Common myeloid progenitor, CD34-positive (primary cell): ENCODE measurements around the gene PEX10. TPM values are rescaled to one million over a fixed set of nuclear protein-coding genes. Genes with fewer than 3 reads are reported as not detected.
"Not testable (repeated sequence)": the region's sequence is repeated elsewhere in the genome, so short reads cannot be mapped to it uniquely, and the experiment has no call there.

Experiments
- CTCF ChIA-PET: fragments of 350-600 bp; sonication (Branson Sonifier 250); formaldehyde crosslinking; loops from one replicate; lab custom pipeline; 2021; ENCODE audit warnings: antibody characterized with exemption; lab: Charles Lee
- POLR2A ChIA-PET: fragments of 350-600 bp; sonication (Branson Sonifier 250); formaldehyde crosslinking; loops from one replicate; lab custom pipeline; 2021; ENCODE audit warnings: antibody characterized with exemption; lab: Charles Lee
- DNase-seq, 3 donors: peaks; one replicate each; pipeline versions ENCODE4 v3.0.0 to v3.0.0-alpha.2; 2013
- H3K27ac ChIP-seq, 2 experiments: 1 replicate in 1 of 2; 2 replicates in 1 of 2; pipeline ENCODE4 v1.7.0; 2013; ENCODE audit warnings: inconsistent platforms in 2 of 2, low read length in 2 of 2, mild to moderate bottlenecking in 2 of 2, low read depth in 1 of 2, moderate library complexity in 1 of 2; ENCODE audit not compliant: severe bottlenecking in 2 of 2, insufficient read depth in 1 of 2, poor library complexity in 1 of 2
- H3K27me3 ChIP-seq, 5 experiments: replicated peaks in 2 of 5; 1 replicate in 3 of 5; 2 replicates in 2 of 5; pipeline versions ENCODE4 v1.6.1 to v1.7.0; 2013; ENCODE audit warnings: low read length in 4 of 5, mild to moderate bottlenecking in 2 of 5, moderate library complexity in 2 of 5, inconsistent platforms in 1 of 5; ENCODE audit not compliant: insufficient read depth in 5 of 5, control insufficient read depth in 4 of 5
- H3K36me3 ChIP-seq, 4 experiments: 1 replicate in 2 of 4; 2 replicates in 2 of 4; pipeline versions ENCODE4 v1.6.1 to v1.7.0; 2013; ENCODE audit warnings: low read length in 3 of 4, control low read depth in 1 of 4, mild to moderate bottlenecking in 1 of 4; ENCODE audit not compliant: control insufficient read depth in 4 of 4, insufficient read depth in 4 of 4
- H3K4me1 ChIP-seq, 4 experiments: 1 replicate in 3 of 4; 2 replicates in 1 of 4; pipeline versions ENCODE4 v1.6.1 to v1.7.1; 2013; ENCODE audit warnings: low read length in 3 of 4, mild to moderate bottlenecking in 3 of 4, control low read depth in 1 of 4, inconsistent platforms in 1 of 4, moderate library complexity in 1 of 4; ENCODE audit not compliant: control insufficient read depth in 4 of 4, insufficient read depth in 4 of 4; ENCODE audit errors: control extremely low read depth in 1 of 4
- H3K4me3 ChIP-seq, 7 experiments: 1 replicate in 4 of 7; 2 replicates in 3 of 7; pipeline versions ENCODE4 v1.5.1 to v1.7.0; 2013; ENCODE audit warnings: mild to moderate bottlenecking in 7 of 7, low read length in 6 of 7, moderate library complexity in 6 of 7, inconsistent platforms in 2 of 7, low read depth in 2 of 7, control low read depth in 1 of 7; ENCODE audit not compliant: insufficient read depth in 4 of 7, control insufficient read depth in 1 of 7; ENCODE audit errors: extremely low read depth in 1 of 7
- H3K9me3 ChIP-seq, 5 experiments: 1 replicate in 4 of 5; 2 replicates in 1 of 5; pipeline versions ENCODE4 v1.6.1 to v1.7.1; 2013; ENCODE audit warnings: low read length in 4 of 5, mild to moderate bottlenecking in 2 of 5, inconsistent platforms in 1 of 5, low read depth in 1 of 5, moderate library complexity in 1 of 5; ENCODE audit not compliant: control insufficient read depth in 4 of 5, insufficient read depth in 2 of 5; ENCODE audit errors: control extremely low read depth in 1 of 5
- WGBS: methylation state at CpG from one replicate; pipeline ENCODE4 v1.1.5; 2013; ENCODE audit not compliant: insufficient coverage; 5-methylcytosine and 5-hydroxymethylcytosine counted together
- polyA plus RNA-seq: library from polyadenylated mRNA; unstranded; fragments of 120-200 nt; gene quantifications from one replicate; pipeline ENCODE4 v1.2.1, GENCODE V29; 2013

Gene PEX10
- 15.0 TPM for polyA plus RNA-seq

GRCh38 chr1:2412395-2412772 lies at the start of gene PEX10:
Gene PEX10, minus strand, starts transcription at chr1:2412564. Its CDS starts 62 bp downstream, at chr1:2412502.
- peaks cover 0 to 1% (median 0%) of the 10 kb centered on the region in 5 experiments for H3K27me3 ChIP-seq
- H3K4me1 ChIP-seq, result peaks cover 0 to 51% (median 50%) of the 10 kb centered on the region in 4 experiments
- H3K36me3 ChIP-seq, result peaks cover 0 to 30% (median 15%) of the 10 kb centered on the region in 4 experiments
- peak; percentile 94 to 97 (median 97) for DNase-seq
- 0% methylated on average over 48 of the region's 55 CpGs for WGBS
- H3K9me3 ChIP-seq, result no peaks in the 10 kb centered on the region
- ChIA-PET POLR2A (interaction anchor here (0.7 to 1.1 kb wide), 2 partner anchors 16 to 135 kb away, joined by 3 to 5 read pairs; no protein-coding TSS in a partner anchor), CTCF (no interaction called here)
- H3K4me3 ChIP-seq, result peak within 1 kb of the TSS; percentile 79 to 94 (median 90)
- H3K27ac ChIP-seq, result peak within 1 kb of the TSS; percentile 64 to 83

GRCh38 chr1:2460996-2461751 lies 48.8 kb upstream of the PEX10 start:
- POLR2A ChIA-PET, result no interaction called here
- DNase-seq, result no peak
- CTCF ChIA-PET, result no interaction called here
- H3K27me3 ChIP-seq, result peaks cover 0 to 57% (median 4%) of the 10 kb centered on the region in 5 experiments
- no peaks in the 10 kb centered on the region for H3K36me3 ChIP-seq
- no peaks in the 10 kb centered on the region for H3K4me1 ChIP-seq
- WGBS, result 83% methylated on average over 18 of the region's 18 CpGs
- H3K27ac ChIP-seq, result no peak overlapping the region
- H3K9me3 ChIP-seq, result no peaks in the 10 kb centered on the region
- no peak overlapping the region for H3K4me3 ChIP-seq

GRCh38 chr1:2460203-2460602 lies 47.8 kb upstream of the PEX10 start:
- peaks cover 0 to 50% (median 4%) of the 10 kb centered on the region in 5 experiments for H3K27me3 ChIP-seq
- H3K27ac ChIP-seq, result no peak overlapping the region
- H3K4me3 ChIP-seq, result no peak overlapping the region
- H3K9me3 ChIP-seq, result no peaks in the 10 kb centered on the region
- H3K4me1 ChIP-seq, result no peaks in the 10 kb centered on the region
- 76% methylated on average over 6 of the region's 8 CpGs for WGBS
- ChIA-PET POLR2A (no interaction called here), CTCF (no interaction called here)
- no peak for DNase-seq
- no peaks in the 10 kb centered on the region for H3K36me3 ChIP-seq

GRCh38 chr1:2459757-2460156 lies 47.4 kb upstream of the PEX10 start:
- ChIA-PET CTCF (no interaction called here), POLR2A (no interaction called here)
- Histone ChIP-seq H3K4me3 (no peak overlapping the region), H3K27me3 (peaks cover 0 to 45% (median 4%) of the 10 kb centered on the region in 5 experiments), H3K36me3 (no peaks in the 10 kb centered on the region), H3K9me3 (no peaks in the 10 kb centered on the region), H3K27ac (no peak overlapping the region), H3K4me1 (no peaks in the 10 kb centered on the region)
- no peak for DNase-seq
- WGBS, result 69% methylated on average over 23 of the region's 23 CpGs

GRCh38 chr1:2459102-2459753 lies 46.9 kb upstream of the PEX10 start:
- not testable (repeated sequence) for DNase-seq

GRCh38 chr1:2458687-2459086 lies 46.3 kb upstream of the PEX10 start:
- WGBS, result 95% methylated on average over 17 of the region's 18 CpGs

More at GRCh38 chr1:2459102-2459753, 46.9 kb upstream of the PEX10 start:
- H3K4me3 ChIP-seq, CTCF ChIA-PET, H3K36me3 ChIP-seq, H3K27ac ChIP-seq, H3K4me1 ChIP-seq, H3K9me3 ChIP-seq, POLR2A ChIA-PET: not testable (repeated sequence)
- WGBS, result 84% methylated on average over 13 of the region's 16 CpGs
- H3K27me3 ChIP-seq, result peaks cover 0 to 40% (median 4%) of the 10 kb centered on the region in 5 experiments

GRCh38 chr1:2457444-2457843 lies 45.1 kb upstream of the PEX10 start:
- POLR2A ChIA-PET, result no interaction called here
- 83% methylated on average over 17 of the region's 17 CpGs for WGBS

More at GRCh38 chr1:2458687-2459086, 46.3 kb upstream of the PEX10 start:
- no peak overlapping the region for H3K27ac ChIP-seq
- no peak overlapping the region for H3K4me3 ChIP-seq
- POLR2A ChIA-PET, result no interaction called here
- H3K9me3 ChIP-seq, result no peaks in the 10 kb centered on the region
- CTCF ChIA-PET, result no interaction called here
- no peaks in the 10 kb centered on the region for H3K4me1 ChIP-seq
- no peaks in the 10 kb centered on the region for H3K36me3 ChIP-seq
- peaks cover 0 to 35% (median 4%) of the 10 kb centered on the region in 5 experiments for H3K27me3 ChIP-seq
- no peak for DNase-seq

More at GRCh38 chr1:2457444-2457843, 45.1 kb upstream of the PEX10 start:
- H3K4me3 ChIP-seq, result no peak overlapping the region
- no peaks in the 10 kb centered on the region for H3K36me3 ChIP-seq
- CTCF ChIA-PET, result no interaction called here
- no peak overlapping the region for H3K27ac ChIP-seq
- DNase-seq, result no peak
- no peaks in the 10 kb centered on the region for H3K4me1 ChIP-seq
- H3K27me3 ChIP-seq, result peaks cover 0 to 33% (median 0%) of the 10 kb centered on the region in 5 experiments
- H3K9me3 ChIP-seq, result no peaks in the 10 kb centered on the region
